CD14-positive monocyte (primary cell): ENCODE results near the gene CIZ1. TPM values are rescaled to one million over a fixed set of nuclear protein-coding genes. Genes with fewer than 3 reads are reported as not detected.

ENCODE experiments used
- DNase-seq, 3 donors: peaks; one replicate each; pipeline ENCODE4 v3.0.0-alpha.2; 2011 to 2022
- H2AFZ ChIP-seq: 2 replicates; pipeline ENCODE4 v1.6.0; 2012; ENCODE audit warnings: mild to moderate bottlenecking, low read depth, low read length, inconsistent platforms; ENCODE audit not compliant: insufficient read depth, poor library complexity, severe bottlenecking
- H3K27ac ChIP-seq, 2 donors: 1 replicate in 1 of 2; 2 replicates in 1 of 2; pipeline ENCODE4 v1.5.1; 2012 to 2013; ENCODE audit warnings: low read length in 2 of 2, control low read depth in 1 of 2, inconsistent platforms in 1 of 2, low read depth in 1 of 2, mild to moderate bottlenecking in 1 of 2
- H3K27me3 ChIP-seq, 2 donors: one replicate each; pipeline versions ENCODE4 v1.6.0 to v1.6.1; 2011 to 2013; ENCODE audit warnings: low read length in 2 of 2; ENCODE audit not compliant: control insufficient read depth in 2 of 2, insufficient read depth in 2 of 2
- H3K36me3 ChIP-seq, 2 donors: replicated peaks in 1 of 2; 1 replicate in 1 of 2; 2 replicates in 1 of 2; pipeline versions ENCODE4 v1.5.1 to v1.6.1; 2012 to 2013; ENCODE audit warnings: low read length in 2 of 2, control low read depth in 1 of 2, inconsistent platforms in 1 of 2, mild to moderate bottlenecking in 1 of 2; ENCODE audit not compliant: insufficient read depth in 2 of 2, control insufficient read depth in 1 of 2
- H3K4me1 ChIP-seq, 2 donors: 1 replicate in 1 of 2; 2 replicates in 1 of 2; pipeline versions ENCODE4 v1.5.1 to v1.6.1; 2012 to 2013; ENCODE audit warnings: low read length in 2 of 2, control low read depth in 1 of 2, inconsistent platforms in 1 of 2, mild to moderate bottlenecking in 1 of 2, moderate library complexity in 1 of 2; ENCODE audit not compliant: insufficient read depth in 2 of 2, control insufficient read depth in 1 of 2
- H3K4me2 ChIP-seq: replicated peaks from 2 replicates; pipeline ENCODE3; 2012; ENCODE audit warnings: low read length, moderate library complexity, mild to moderate bottlenecking; ENCODE audit not compliant: poor library complexity, severe bottlenecking; ENCODE audit errors: extremely low read depth
- H3K4me3 ChIP-seq, 3 experiments: fragments of 200-600 bp in 1 of 3; sonication (generic) in 1 of 3; replicated peaks in 1 of 3; 1 replicate in 2 of 3; 2 replicates in 1 of 3; pipeline ENCODE4 v1.5.1; 2011 to 2013; ENCODE audit warnings: low read length in 3 of 3, mild to moderate bottlenecking in 3 of 3, control low read depth in 2 of 3, low read depth in 2 of 3, inconsistent platforms in 1 of 3, moderate library complexity in 1 of 3
- H3K79me2 ChIP-seq: 2 replicates; pipeline ENCODE4 v1.6.0; 2012; ENCODE audit warnings: mild to moderate bottlenecking, control low read depth, inconsistent platforms, low read length, moderate library complexity; ENCODE audit not compliant: insufficient read depth
- H3K9ac ChIP-seq: 2 replicates; pipeline ENCODE4 v1.6.0; 2017; ENCODE audit warnings: low read length, mild to moderate bottlenecking; ENCODE audit not compliant: insufficient read depth, poor library complexity, severe bottlenecking
- H3K9me3 ChIP-seq, 2 donors: replicated peaks in 1 of 2; 1 replicate in 1 of 2; 2 replicates in 1 of 2; pipeline versions ENCODE4 v1.5.1 to v1.6.1; 2012 to 2013; ENCODE audit warnings: low read length in 2 of 2, control low read depth in 1 of 2; ENCODE audit not compliant: control insufficient read depth in 1 of 2, insufficient read depth in 1 of 2
- H4K20me1 ChIP-seq: 2 replicates; pipeline ENCODE4 v1.6.0; 2012; ENCODE audit warnings: mild to moderate bottlenecking, low read length, control low read depth, moderate library complexity; ENCODE audit not compliant: insufficient read depth
- H3K27ac Mint-ChIP-seq, 7 donors: one replicate each; pipeline ENCODE4 v1.8.0; 2020; ENCODE audit warnings: mild to moderate bottlenecking in 7 of 7, mixed read lengths in 7 of 7, moderate library complexity in 6 of 7, inconsistent platforms in 2 of 7
- H3K27me3 Mint-ChIP-seq, 3 donors: one replicate each; pipeline ENCODE4 v1.8.0; 2021 to 2022; ENCODE audit warnings: low read depth in 3 of 3, mild to moderate bottlenecking in 3 of 3, mixed read lengths in 3 of 3, moderate library complexity in 3 of 3, inconsistent platforms in 1 of 3
- H3K36me3 Mint-ChIP-seq, 2 donors: one replicate each; pipeline ENCODE4 v1.8.0; 2020; ENCODE audit warnings: mixed read lengths in 2 of 2, inconsistent platforms in 1 of 2, mild to moderate bottlenecking in 1 of 2
- H3K4me1 Mint-ChIP-seq: one replicate; pipeline ENCODE4 v1.8.0; 2020; ENCODE audit warnings: mild to moderate bottlenecking, mixed read lengths
- H3K4me3 Mint-ChIP-seq, 2 donors: one replicate each; pipeline ENCODE4 v1.8.0; 2020; ENCODE audit warnings: mild to moderate bottlenecking in 2 of 2, mixed read lengths in 2 of 2, moderate library complexity in 1 of 2
- H3K9me3 Mint-ChIP-seq, 7 donors: one replicate each; pipeline ENCODE4 v1.8.0; 2020 to 2022; ENCODE audit warnings: mixed read lengths in 7 of 7, mild to moderate bottlenecking in 6 of 7, moderate library complexity in 6 of 7, inconsistent platforms in 2 of 7
- WGBS: methylation state at CpG from one replicate; pipeline ENCODE4 v1.1.5; 2013; ENCODE audit warnings: missing lambda C conversion rate; ENCODE audit not compliant: insufficient coverage; 5-methylcytosine and 5-hydroxymethylcytosine counted together
- intact Hi-C, 2 donors: fragments of 100-400 bp; cut with micrococcal nuclease; formaldehyde crosslinking; loops; one replicate each; pipeline versions ENCODE4 v1.15.0 to v1.15.1; 2023
- polyA plus RNA-seq, 3 donors: library from polyadenylated mRNA; depleted of rRNA in 1 of 3; unstranded in 2 of 3; stranded (reverse) in 1 of 3; fragments of 300-500 nt in 2 of 3; fragments of >200 nt in 1 of 3; fragmentation: Illumina TruSeq in 2 of 3; gene quantifications; 1 replicate in 2 of 3; 2 replicates in 1 of 3; pipeline ENCODE4 v1.2.3, GENCODE V29; 2012 to 2021
- TF ChIP-seq, protein P1 (sequence below): fragments of 200-600 bp; IDR thresholded peaks from one replicate; pipeline ENCODE4 v1.8.0; 2022; ENCODE audit warnings: antibody characterized with exemption, mild to moderate bottlenecking

Gene CIZ1
- polyA plus RNA-seq, 3 donors = 3.4 to 53.7 (median 5.9) TPM

- Histone ChIP-seq H3K36me3 (peaks cover 34 to 44% of the 10 kb centered on the region in 2 donors), H3K4me2 (no peak overlapping the region), H2AFZ (no peak overlapping the region), H3K4me3 (no peak overlapping the region), H3K4me1 (peaks cover 18 to 21% of the 10 kb centered on the region in 2 donors), H3K27me3 (no peaks in the 10 kb centered on the region), H3K9me3 (no peaks in the 10 kb centered on the region), H3K79me2 (no peaks in the 10 kb centered on the region), H3K27ac (no peak overlapping the region), H4K20me1 (peaks cover 18% of the 10 kb centered on the region), H3K9ac (no peak overlapping the region)
- Mint-ChIP-seq H3K4me3 (no peak overlapping the region), H3K4me1 (peaks cover 23% of the 10 kb centered on the region), H3K36me3 (peaks cover 35 to 56% of the 10 kb centered on the region in 2 donors), H3K9me3 (no peaks in the 10 kb centered on the region), H3K27ac (no peak overlapping the region), H3K27me3 (peaks cover 2 to 6% (median 2%) of the 10 kb centered on the region in 3 donors)
- intact Hi-C loops = no loop called here
- no peak for DNase-seq
- TF ChIP-seq, protein P1, sequence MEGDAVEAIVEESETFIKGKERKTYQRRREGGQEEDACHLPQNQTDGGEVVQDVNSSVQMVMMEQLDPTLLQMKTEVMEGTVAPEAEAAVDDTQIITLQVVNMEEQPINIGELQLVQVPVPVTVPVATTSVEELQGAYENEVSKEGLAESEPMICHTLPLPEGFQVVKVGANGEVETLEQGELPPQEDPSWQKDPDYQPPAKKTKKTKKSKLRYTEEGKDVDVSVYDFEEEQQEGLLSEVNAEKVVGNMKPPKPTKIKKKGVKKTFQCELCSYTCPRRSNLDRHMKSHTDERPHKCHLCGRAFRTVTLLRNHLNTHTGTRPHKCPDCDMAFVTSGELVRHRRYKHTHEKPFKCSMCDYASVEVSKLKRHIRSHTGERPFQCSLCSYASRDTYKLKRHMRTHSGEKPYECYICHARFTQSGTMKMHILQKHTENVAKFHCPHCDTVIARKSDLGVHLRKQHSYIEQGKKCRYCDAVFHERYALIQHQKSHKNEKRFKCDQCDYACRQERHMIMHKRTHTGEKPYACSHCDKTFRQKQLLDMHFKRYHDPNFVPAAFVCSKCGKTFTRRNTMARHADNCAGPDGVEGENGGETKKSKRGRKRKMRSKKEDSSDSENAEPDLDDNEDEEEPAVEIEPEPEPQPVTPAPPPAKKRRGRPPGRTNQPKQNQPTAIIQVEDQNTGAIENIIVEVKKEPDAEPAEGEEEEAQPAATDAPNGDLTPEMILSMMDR = no peak
- 93% methylated on average over 26 of the region's 29 CpGs for WGBS
Observed at GRCh38 chr9:128120741-128121465, 70.5 kb downstream of the CIZ1 start.

GRCh38 chr9:128120061-128120740 is 71.2 kb downstream of the CIZ1 start:
- Histone ChIP-seq H3K4me3 (no peak overlapping the region), H3K9me3 (no peaks in the 10 kb centered on the region), H3K79me2 (no peaks in the 10 kb centered on the region), H2AFZ (no peak overlapping the region), H3K36me3 (peaks cover 34 to 44% of the 10 kb centered on the region in 2 donors), H4K20me1 (peaks cover 11% of the 10 kb centered on the region), H3K27ac (no peak overlapping the region), H3K27me3 (no peaks in the 10 kb centered on the region), H3K9ac (no peak overlapping the region), H3K4me1 (peaks cover 13 to 21% of the 10 kb centered on the region in 2 donors), H3K4me2 (no peak overlapping the region)
- Mint-ChIP-seq H3K27me3 (peaks cover 2 to 6% (median 2%) of the 10 kb centered on the region in 3 donors), H3K4me3 (no peak overlapping the region), H3K4me1 (peaks cover 21% of the 10 kb centered on the region), H3K9me3 (no peaks in the 10 kb centered on the region), H3K27ac (no peak overlapping the region), H3K36me3 (peaks cover 35 to 56% of the 10 kb centered on the region in 2 donors)
- TF ChIP-seq, protein P1 = no peak
- 92% methylated on average over 15 of the region's 20 CpGs for WGBS
- intact Hi-C loops = no loop called here
- DNase-seq = no peak
